HepG2 (cell line): Measurements from ENCODE around the gene DCAKD. TPM values are rescaled to one million over a fixed set of nuclear protein-coding genes. Genes with fewer than 3 reads are reported as not detected.

Experiments used
- ARID3A ChIP-seq: IDR thresholded peaks from 2 replicates; pipeline ENCODE4 v1.6.1; 2012; ENCODE audit warnings: low read depth, low read length, improper control_type of control experiment
- DR1 ChIP-seq: sonication (generic); formaldehyde crosslinking; IDR thresholded peaks from 2 replicates; pipeline ENCODE4 v1.8.0; 2021; ENCODE audit warnings: mild to moderate bottlenecking, missing genetic modification reagents, inconsistent platforms
- NR2F1 ChIP-seq, 2 experiments: fragments of 450-650 bp in 1 of 2; formaldehyde crosslinking in 1 of 2; IDR thresholded peaks; 2 replicates each; pipeline versions ENCODE4 v1.5.0 to v1.6.1; 2016 to 2020; ENCODE audit warnings: mild to moderate bottlenecking in 1 of 2, missing compliant biosample characterization in 1 of 2, missing genetic modification reagents in 1 of 2, moderate library complexity in 1 of 2
- POGZ ChIP-seq: sonication (generic); formaldehyde crosslinking; IDR thresholded peaks from 2 replicates; pipeline ENCODE4 v1.4.0; 2020; ENCODE audit warnings: mild to moderate bottlenecking, missing genetic modification reagents
- RAD51 ChIP-seq: fragments of 450-650 bp; IDR thresholded peaks from 2 replicates; pipeline ENCODE4 v1.6.1; 2016; ENCODE audit warnings: borderline replicate concordance
- RFX3 ChIP-seq: IDR thresholded peaks from 2 replicates; pipeline ENCODE4 v1.6.1; 2016; ENCODE audit warnings: missing biosample characterization, missing genetic modification reagents
- SYNCRIP ChIP-seq: fragments of 200-400 bp; formaldehyde crosslinking; IDR thresholded peaks from 2 replicates; pipeline ENCODE4 v1.6.1; 2018; ENCODE audit warnings: mild to moderate bottlenecking, low read depth, low read length; ENCODE audit not compliant: insufficient read depth
- TEAD2 ChIP-seq: sonication (generic); formaldehyde crosslinking; IDR thresholded peaks from 2 replicates; pipeline ENCODE4 v1.9.0; 2021; ENCODE audit warnings: missing genetic modification reagents
- ZBTB2 ChIP-seq: sonication (generic); formaldehyde crosslinking; IDR thresholded peaks from 2 replicates; pipeline ENCODE4 v1.8.0; 2022; ENCODE audit warnings: low read depth, missing genetic modification reagents
- ZNF10 ChIP-seq: sonication (generic); formaldehyde crosslinking; IDR thresholded peaks from 2 replicates; pipeline ENCODE4 v1.4.0; 2020; ENCODE audit warnings: mild to moderate bottlenecking, low read depth, missing genetic modification reagents, borderline replicate concordance
- ZNF121 ChIP-seq: sonication (generic); formaldehyde crosslinking; IDR thresholded peaks from 2 replicates; pipeline ENCODE4 v1.5.0; 2020; ENCODE audit warnings: mild to moderate bottlenecking, missing genetic modification reagents
- ZNF180 ChIP-seq: sonication (generic); formaldehyde crosslinking; IDR thresholded peaks from 2 replicates; pipeline ENCODE4 v1.4.0; 2020; ENCODE audit warnings: low read depth, missing genetic modification reagents, borderline replicate concordance
- ZNF605 ChIP-seq: sonication (generic); formaldehyde crosslinking; IDR thresholded peaks from 2 replicates; pipeline ENCODE4 v1.8.0; 2022; ENCODE audit warnings: mild to moderate bottlenecking, missing genetic modification reagents
- ZNF720 ChIP-seq: sonication (generic); formaldehyde crosslinking; IDR thresholded peaks from 2 replicates; pipeline ENCODE4 v1.4.0; 2020; ENCODE audit warnings: missing genetic modification reagents
- ZNF773 ChIP-seq: sonication (generic); formaldehyde crosslinking; IDR thresholded peaks from 2 replicates; pipeline ENCODE4 v1.4.0; 2020; ENCODE audit warnings: missing genetic modification reagents, borderline replicate concordance
- ZNF790 ChIP-seq: sonication (generic); formaldehyde crosslinking; IDR thresholded peaks from 2 replicates; pipeline ENCODE4 v1.8.0; 2022; ENCODE audit warnings: missing genetic modification reagents, mild to moderate bottlenecking, borderline replicate concordance
- polyA plus RNA-seq, 8 experiments: library from polyadenylated mRNA; depleted of rRNA in 3 of 8; stranded (reverse) in 7 of 8; unstranded in 1 of 8; fragments of >200 nt; fragmentation: Illumina TruSeq in 4 of 8; extraction: Trizol in 4 of 8; gene quantifications; 2 replicates each; pipeline versions ENCODE4 v1.2.1 to v1.2.3, GENCODE V29; 2011 to 2016; ENCODE audit warnings: low read depth in 4 of 8, missing spikeins in 1 of 8, mixed read lengths in 1 of 8; ENCODE audit not compliant: insufficient read depth in 1 of 8
- total RNA-seq, 5 experiments: library from RNA; depleted of rRNA; stranded (reverse); fragments of >200 nt; fragmentation: Illumina TruSeq; extraction: Trizol; gene quantifications; 2 replicates each; pipeline ENCODE4 v1.2.3, GENCODE V29; 2016; ENCODE audit warnings: low read depth in 1 of 5
- TF ChIP-seq, protein P1 (sequence below): sonication (generic); formaldehyde crosslinking; IDR thresholded peaks from 2 replicates; pipeline ENCODE4 v1.4.0; 2020; ENCODE audit warnings: mild to moderate bottlenecking, missing genetic modification reagents
- TF ChIP-seq, protein P2 (sequence below): sonication (generic); formaldehyde crosslinking; IDR thresholded peaks from 2 replicates; pipeline ENCODE4 v1.4.0; 2020; ENCODE audit warnings: missing genetic modification reagents
- TF ChIP-seq, protein P3 (sequence below): sonication (generic); formaldehyde crosslinking; IDR thresholded peaks from 2 replicates; pipeline ENCODE4 v1.4.0; 2020; ENCODE audit warnings: missing genetic modification reagents

Gene DCAKD
- total and polyA plus RNA-seq, 2 of the 13 experiments (the other 11 are each of a cell fraction or from before 2014, with no cell fraction given) = 25.9 to 29.2 TPM

GRCh38 chr17:44981221-44981968 is 70.0 kb downstream of the DCAKD start (continued):
- TF ChIP-seq NR2F1 (CRISPR knock-in tag; IDR thresholded peaks at IDR 0.05) (peak; percentile 44 to 76; a peak in 3 of 4 replicates), TEAD2 (no peak), DR1 (CRISPR knock-in tag) (no peak), ZNF605 (CRISPR knock-in tag) (no peak), ZNF10 (CRISPR knock-in tag) (no peak), ZNF121 (no peak), POGZ (CRISPR knock-in tag) (0 out of 2 replicates have a peak, but pooled peaks have one; percentile 19), ZNF773 (no peak), ZNF180 (no peak), RAD51 (no peak), ZNF720 (CRISPR knock-in tag) (no peak), SYNCRIP (no peak), ZNF790 (CRISPR knock-in tag) (no peak), ARID3A (no peak), RFX3 (no peak), ZBTB2 (CRISPR knock-in tag) (no peak)
- TF ChIP-seq, protein P1, sequence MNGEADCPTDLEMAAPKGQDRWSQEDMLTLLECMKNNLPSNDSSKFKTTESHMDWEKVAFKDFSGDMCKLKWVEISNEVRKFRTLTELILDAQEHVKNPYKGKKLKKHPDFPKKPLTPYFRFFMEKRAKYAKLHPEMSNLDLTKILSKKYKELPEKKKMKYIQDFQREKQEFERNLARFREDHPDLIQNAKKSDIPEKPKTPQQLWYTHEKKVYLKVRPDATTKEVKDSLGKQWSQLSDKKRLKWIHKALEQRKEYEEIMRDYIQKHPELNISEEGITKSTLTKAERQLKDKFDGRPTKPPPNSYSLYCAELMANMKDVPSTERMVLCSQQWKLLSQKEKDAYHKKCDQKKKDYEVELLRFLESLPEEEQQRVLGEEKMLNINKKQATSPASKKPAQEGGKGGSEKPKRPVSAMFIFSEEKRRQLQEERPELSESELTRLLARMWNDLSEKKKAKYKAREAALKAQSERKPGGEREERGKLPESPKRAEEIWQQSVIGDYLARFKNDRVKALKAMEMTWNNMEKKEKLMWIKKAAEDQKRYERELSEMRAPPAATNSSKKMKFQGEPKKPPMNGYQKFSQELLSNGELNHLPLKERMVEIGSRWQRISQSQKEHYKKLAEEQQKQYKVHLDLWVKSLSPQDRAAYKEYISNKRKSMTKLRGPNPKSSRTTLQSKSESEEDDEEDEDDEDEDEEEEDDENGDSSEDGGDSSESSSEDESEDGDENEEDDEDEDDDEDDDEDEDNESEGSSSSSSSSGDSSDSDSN (CRISPR knock-in tag) = 0 out of 2 replicates have a peak, but pooled peaks have one; percentile 29
- TF ChIP-seq, protein P2, sequence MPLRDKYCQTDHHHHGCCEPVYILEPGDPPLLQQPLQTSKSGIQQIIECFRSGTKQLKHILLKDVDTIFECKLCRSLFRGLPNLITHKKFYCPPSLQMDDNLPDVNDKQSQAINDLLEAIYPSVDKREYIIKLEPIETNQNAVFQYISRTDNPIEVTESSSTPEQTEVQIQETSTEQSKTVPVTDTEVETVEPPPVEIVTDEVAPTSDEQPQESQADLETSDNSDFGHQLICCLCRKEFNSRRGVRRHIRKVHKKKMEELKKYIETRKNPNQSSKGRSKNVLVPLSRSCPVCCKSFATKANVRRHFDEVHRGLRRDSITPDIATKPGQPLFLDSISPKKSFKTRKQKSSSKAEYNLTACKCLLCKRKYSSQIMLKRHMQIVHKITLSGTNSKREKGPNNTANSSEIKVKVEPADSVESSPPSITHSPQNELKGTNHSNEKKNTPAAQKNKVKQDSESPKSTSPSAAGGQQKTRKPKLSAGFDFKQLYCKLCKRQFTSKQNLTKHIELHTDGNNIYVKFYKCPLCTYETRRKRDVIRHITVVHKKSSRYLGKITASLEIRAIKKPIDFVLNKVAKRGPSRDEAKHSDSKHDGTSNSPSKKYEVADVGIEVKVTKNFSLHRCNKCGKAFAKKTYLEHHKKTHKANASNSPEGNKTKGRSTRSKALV (CRISPR knock-in tag) = no peak
- TF ChIP-seq, protein P3, sequence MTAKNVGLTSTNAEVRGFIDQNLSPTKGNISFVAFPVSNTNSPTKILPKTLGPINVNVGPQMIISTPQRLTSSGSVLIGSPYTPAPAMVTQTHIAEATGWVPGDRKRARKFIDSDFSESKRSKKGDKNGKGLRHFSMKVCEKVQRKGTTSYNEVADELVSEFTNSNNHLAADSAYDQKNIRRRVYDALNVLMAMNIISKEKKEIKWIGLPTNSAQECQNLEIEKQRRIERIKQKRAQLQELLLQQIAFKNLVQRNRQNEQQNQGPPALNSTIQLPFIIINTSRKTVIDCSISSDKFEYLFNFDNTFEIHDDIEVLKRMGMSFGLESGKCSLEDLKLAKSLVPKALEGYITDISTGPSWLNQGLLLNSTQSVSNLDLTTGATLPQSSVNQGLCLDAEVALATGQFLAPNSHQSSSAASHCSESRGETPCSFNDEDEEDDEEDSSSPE (CRISPR knock-in tag) = no peak
